Suprapubic skin (tissue), 3 donors: ENCODE data around the gene DIAPH2.

ENCODE experiments used
- EP300 ChIP-seq: sonication (generic); formaldehyde crosslinking; IDR thresholded peaks from one replicate; pipeline ENCODE4 v1.6.1; 2017; ENCODE audit warnings: antibody characterized with exemption
- TF ChIP-seq, protein P1 (sequence below), 2 donors: fragments of 200-600 bp in 1 of 2; fragments of 450-650 bp in 1 of 2; sonication (generic) in 1 of 2; IDR thresholded peaks; one replicate each; pipeline ENCODE4 v1.5.1; 2016 to 2019; ENCODE audit warnings: antibody characterized with exemption in 2 of 2, mild to moderate bottlenecking in 1 of 2, moderate library complexity in 1 of 2

DNA sequence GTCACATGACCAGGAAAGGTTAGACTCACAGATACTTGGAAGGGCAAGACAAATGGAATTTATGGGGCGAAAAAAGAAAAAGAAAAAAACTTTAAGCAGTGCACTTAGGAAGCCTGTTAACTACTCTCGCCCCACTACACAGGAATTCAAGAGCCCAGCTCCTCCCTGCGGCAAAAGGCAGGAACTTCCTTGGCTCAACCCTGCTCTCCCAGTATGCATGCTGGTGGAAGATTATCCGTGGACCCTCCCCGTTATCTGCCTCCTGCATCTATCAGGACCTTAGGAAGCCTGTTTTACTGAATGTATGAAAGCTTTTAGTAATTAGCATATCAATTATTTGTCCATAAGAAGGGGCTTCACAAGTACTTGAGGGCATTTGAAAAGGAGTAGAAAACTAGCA lies 158.9 kb downstream of the DIAPH2 start:
- TF ChIP-seq, protein P1, sequence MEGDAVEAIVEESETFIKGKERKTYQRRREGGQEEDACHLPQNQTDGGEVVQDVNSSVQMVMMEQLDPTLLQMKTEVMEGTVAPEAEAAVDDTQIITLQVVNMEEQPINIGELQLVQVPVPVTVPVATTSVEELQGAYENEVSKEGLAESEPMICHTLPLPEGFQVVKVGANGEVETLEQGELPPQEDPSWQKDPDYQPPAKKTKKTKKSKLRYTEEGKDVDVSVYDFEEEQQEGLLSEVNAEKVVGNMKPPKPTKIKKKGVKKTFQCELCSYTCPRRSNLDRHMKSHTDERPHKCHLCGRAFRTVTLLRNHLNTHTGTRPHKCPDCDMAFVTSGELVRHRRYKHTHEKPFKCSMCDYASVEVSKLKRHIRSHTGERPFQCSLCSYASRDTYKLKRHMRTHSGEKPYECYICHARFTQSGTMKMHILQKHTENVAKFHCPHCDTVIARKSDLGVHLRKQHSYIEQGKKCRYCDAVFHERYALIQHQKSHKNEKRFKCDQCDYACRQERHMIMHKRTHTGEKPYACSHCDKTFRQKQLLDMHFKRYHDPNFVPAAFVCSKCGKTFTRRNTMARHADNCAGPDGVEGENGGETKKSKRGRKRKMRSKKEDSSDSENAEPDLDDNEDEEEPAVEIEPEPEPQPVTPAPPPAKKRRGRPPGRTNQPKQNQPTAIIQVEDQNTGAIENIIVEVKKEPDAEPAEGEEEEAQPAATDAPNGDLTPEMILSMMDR (IDR thresholded peaks at IDR 0.05), result no peak
- no peak for TF ChIP-seq EP300
